ENCODE measurements around the gene OR51I2. TPM values are rescaled to one million over a fixed set of nuclear protein-coding genes. Genes with fewer than 3 reads are reported as not detected.

OR51I2 gene
- polyA plus RNA-seq, 1 donor, result not detected

DNA sequence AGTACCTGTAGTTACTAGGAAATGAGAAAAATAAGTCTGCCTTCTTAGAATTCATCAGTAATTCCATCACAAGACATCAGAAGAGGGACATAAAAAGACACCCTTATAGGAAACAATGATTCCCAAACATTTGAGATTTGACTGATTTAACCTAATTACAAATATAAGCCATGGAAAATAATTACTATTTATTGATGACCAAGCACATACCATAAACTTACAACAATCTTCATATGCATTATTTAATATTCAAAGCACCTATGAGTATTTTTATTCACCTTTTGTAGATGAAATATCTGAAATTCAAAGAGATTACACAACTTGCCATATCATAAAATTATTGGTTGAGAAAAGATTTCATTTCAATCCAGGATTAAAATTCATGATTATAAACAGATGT lies 24.8 kb downstream of the OR51I2 start:
- no peak for DNase-seq
- H3K27me3 ChIP-seq (ENCODE audit: control insufficient read depth, insufficient read depth, low read length), result no peaks in the 10 kb centered on the region
- no peaks in the 10 kb centered on the region for H3K9me3 ChIP-seq (ENCODE audit: control insufficient read depth, low read depth, low read length)
- no peak overlapping the region for H3K4me3 ChIP-seq (ENCODE audit: low read length)
- no peaks in the 10 kb centered on the region for H3K36me3 ChIP-seq (ENCODE audit: control insufficient read depth, insufficient read depth, low read length)
- H3K4me1 ChIP-seq (ENCODE audit: control insufficient read depth, insufficient read depth, low read length), result no peaks in the 10 kb centered on the region
- H3K27ac ChIP-seq (ENCODE audit: low read length), result no peak overlapping the region

DNA sequence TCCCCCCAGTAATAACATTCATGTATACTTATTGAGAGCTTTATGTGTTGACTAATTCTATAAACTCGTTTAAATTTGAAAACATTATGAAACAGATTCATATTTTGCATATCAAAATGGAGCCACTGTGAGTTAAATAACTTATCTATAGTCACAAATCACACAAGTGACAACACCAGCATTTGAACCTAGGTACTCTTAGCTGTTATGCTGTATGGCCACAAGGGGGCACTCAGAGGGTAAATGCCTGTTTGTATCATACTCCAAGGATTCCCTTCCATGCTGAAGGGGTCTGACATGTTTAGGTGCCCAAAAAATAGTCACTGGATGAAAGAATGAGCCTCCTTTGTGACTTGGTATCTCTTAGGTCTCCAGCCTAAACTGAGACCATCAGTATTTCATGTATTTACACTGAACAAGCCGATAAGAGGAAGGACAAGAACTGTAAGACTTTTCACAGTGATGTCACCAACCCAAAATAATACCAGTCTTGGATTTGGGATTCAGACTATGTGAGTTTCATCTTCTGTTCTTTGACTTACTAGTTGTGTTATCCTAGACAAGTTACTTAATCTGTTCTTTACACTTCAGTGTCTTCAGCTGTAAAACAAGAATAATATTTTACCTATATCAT lies 27.2 kb downstream of the OR51I2 start:
- H3K27me3 ChIP-seq (ENCODE audit: control insufficient read depth, insufficient read depth, low read length), result no peaks in the 10 kb centered on the region
- no peak overlapping the region for H3K4me3 ChIP-seq (ENCODE audit: low read length)
- no peaks in the 10 kb centered on the region for H3K36me3 ChIP-seq (ENCODE audit: control insufficient read depth, insufficient read depth, low read length)
- H3K9me3 ChIP-seq (ENCODE audit: control insufficient read depth, low read depth, low read length), result no peaks in the 10 kb centered on the region
- WGBS (ENCODE audit: insufficient coverage, low lambda C conversion rate), result no CpG with 5 or more reads among the region's 2 CpGs
- no peaks in the 10 kb centered on the region for H3K4me1 ChIP-seq (ENCODE audit: control insufficient read depth, insufficient read depth, low read length)
- H3K27ac ChIP-seq (ENCODE audit: low read length), result no peak overlapping the region
- peak; percentile 11 to 14 for DNase-seq

DNA sequence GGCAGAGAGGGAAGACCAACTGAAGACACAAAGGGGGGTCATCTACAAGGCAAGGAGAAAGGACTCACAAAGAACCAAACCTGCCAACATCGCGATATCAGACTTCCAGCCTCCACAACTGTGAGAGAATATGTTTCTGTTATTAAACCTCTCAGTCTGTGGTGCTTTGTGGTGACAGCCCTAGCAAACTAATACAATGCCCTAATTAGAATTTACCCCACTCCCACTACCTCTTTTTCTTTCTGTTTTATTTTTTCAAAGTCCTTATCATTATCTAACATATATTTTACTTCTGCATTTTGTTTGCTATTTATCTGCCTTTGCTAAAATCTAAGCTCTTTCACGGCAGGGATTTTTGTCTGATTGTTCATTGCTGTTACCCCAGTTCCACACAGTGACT lies 36.9 kb downstream of the OR51I2 start:
- no peak for DNase-seq
- no peaks in the 10 kb centered on the region for H3K27me3 ChIP-seq (ENCODE audit: control insufficient read depth, insufficient read depth, low read length)
- no peak overlapping the region for H3K27ac ChIP-seq (ENCODE audit: low read length)
- H3K4me1 ChIP-seq (ENCODE audit: control insufficient read depth, insufficient read depth, low read length), result no peaks in the 10 kb centered on the region
- H3K4me3 ChIP-seq (ENCODE audit: low read length), result no peak overlapping the region
- no peaks in the 10 kb centered on the region for H3K9me3 ChIP-seq (ENCODE audit: control insufficient read depth, low read depth, low read length)
- 73% methylated on average over 3 of the region's 3 CpGs for WGBS (ENCODE audit: insufficient coverage, low lambda C conversion rate)
- H3K36me3 ChIP-seq (ENCODE audit: control insufficient read depth, insufficient read depth, low read length), result no peaks in the 10 kb centered on the region

DNA sequence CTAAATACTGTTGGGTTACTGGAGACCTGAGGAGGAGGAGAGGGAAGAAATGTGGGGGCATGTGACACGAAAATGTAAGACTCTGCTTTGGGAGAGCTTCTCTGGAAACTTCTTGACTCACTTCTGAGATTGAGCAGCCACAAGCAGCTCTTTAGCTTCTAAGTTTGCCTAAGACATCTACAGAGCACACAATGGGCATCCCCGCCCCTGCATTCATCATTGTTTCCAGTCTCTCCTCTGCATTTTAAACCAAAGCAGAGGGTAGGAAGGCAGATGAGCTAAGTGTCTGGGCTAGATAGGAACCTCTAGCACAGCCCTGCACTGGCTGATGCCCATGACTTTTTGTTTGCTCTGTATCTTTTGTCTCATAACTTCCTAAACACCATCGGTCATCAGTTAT lies 37.3 kb downstream of the OR51I2 start:
- Histone ChIP-seq H3K4me1 (ENCODE audit: control insufficient read depth, insufficient read depth, low read length) (no peaks in the 10 kb centered on the region), H3K36me3 (ENCODE audit: control insufficient read depth, insufficient read depth, low read length) (no peaks in the 10 kb centered on the region), H3K9me3 (ENCODE audit: control insufficient read depth, low read depth, low read length) (no peaks in the 10 kb centered on the region), H3K4me3 (ENCODE audit: low read length) (no peak overlapping the region), H3K27ac (ENCODE audit: low read length) (no peak overlapping the region), H3K27me3 (ENCODE audit: control insufficient read depth, insufficient read depth, low read length) (no peaks in the 10 kb centered on the region)
- no CpG with 5 or more reads among the region's 3 CpGs for WGBS (ENCODE audit: insufficient coverage, low lambda C conversion rate)
- no peak for DNase-seq

DNA sequence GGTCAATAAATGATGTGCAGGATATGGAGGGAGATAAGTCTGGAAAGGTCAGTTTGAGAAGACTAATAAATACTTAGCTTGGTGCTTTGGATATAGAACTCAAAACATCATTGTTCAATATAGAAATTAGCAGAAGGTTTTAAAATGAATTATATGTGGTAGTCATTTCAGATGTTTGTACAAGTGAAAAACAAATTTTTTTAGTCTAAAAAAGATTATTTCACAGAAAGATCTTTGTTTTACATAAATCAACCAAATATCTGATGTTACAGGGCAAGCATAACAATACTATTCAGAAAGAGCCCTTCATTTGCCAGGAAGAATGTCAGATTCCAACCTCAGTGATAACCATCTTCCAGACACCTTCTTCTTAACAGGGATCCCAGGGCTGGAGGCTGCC lies 39.3 kb downstream of the OR51I2 start, which contains the start of gene OR52D1:
OR52D1 (plus strand) TSS at position 301 of the 400 bp plus-strand sequence; CDS start at position 323, 22 bp downstream.
- no peaks in the 10 kb centered on the region for H3K27me3 ChIP-seq (ENCODE audit: control insufficient read depth, insufficient read depth, low read length)
- no peaks in the 10 kb centered on the region for H3K9me3 ChIP-seq (ENCODE audit: control insufficient read depth, low read depth, low read length)
- no peaks in the 10 kb centered on the region for H3K4me1 ChIP-seq (ENCODE audit: control insufficient read depth, insufficient read depth, low read length)
- no peaks in the 10 kb centered on the region for H3K36me3 ChIP-seq (ENCODE audit: control insufficient read depth, insufficient read depth, low read length)
- no peak within 1 kb of the TSS for H3K27ac ChIP-seq (ENCODE audit: low read length)
- no peak for DNase-seq
- no peak within 1 kb of the TSS for H3K4me3 ChIP-seq (ENCODE audit: low read length)

DNA sequence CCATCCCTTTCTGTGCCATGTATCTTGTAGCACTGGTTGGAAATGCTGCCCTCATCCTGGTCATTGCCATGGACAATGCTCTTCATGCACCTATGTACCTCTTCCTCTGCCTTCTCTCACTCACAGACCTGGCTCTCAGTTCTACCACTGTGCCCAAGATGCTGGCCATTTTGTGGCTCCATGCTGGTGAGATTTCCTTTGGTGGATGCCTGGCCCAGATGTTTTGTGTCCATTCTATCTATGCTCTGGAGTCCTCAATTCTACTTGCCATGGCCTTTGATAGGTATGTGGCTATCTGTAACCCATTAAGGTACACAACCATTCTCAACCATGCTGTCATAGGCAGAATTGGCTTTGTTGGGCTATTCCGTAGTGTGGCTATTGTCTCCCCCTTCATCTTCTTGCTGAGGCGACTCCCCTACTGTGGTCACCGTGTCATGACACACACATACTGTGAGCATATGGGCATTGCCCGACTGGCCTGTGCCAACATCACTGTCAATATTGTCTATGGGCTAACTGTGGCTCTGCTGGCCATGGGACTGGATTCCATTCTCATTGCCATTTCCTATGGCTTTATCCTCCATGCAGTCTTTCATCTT lies 39.8 kb downstream of the OR51I2 start:
- Histone ChIP-seq H3K27ac (ENCODE audit: low read length) (no peak overlapping the region), H3K36me3 (ENCODE audit: control insufficient read depth, insufficient read depth, low read length) (no peaks in the 10 kb centered on the region), H3K4me3 (ENCODE audit: low read length) (no peak overlapping the region), H3K27me3 (ENCODE audit: control insufficient read depth, insufficient read depth, low read length) (no peaks in the 10 kb centered on the region), H3K9me3 (ENCODE audit: control insufficient read depth, low read depth, low read length) (no peaks in the 10 kb centered on the region), H3K4me1 (ENCODE audit: control insufficient read depth, insufficient read depth, low read length) (no peaks in the 10 kb centered on the region)
- no CpG with 5 or more reads among the region's 4 CpGs for WGBS (ENCODE audit: insufficient coverage, low lambda C conversion rate)
- DNase-seq, result no peak

DNA sequence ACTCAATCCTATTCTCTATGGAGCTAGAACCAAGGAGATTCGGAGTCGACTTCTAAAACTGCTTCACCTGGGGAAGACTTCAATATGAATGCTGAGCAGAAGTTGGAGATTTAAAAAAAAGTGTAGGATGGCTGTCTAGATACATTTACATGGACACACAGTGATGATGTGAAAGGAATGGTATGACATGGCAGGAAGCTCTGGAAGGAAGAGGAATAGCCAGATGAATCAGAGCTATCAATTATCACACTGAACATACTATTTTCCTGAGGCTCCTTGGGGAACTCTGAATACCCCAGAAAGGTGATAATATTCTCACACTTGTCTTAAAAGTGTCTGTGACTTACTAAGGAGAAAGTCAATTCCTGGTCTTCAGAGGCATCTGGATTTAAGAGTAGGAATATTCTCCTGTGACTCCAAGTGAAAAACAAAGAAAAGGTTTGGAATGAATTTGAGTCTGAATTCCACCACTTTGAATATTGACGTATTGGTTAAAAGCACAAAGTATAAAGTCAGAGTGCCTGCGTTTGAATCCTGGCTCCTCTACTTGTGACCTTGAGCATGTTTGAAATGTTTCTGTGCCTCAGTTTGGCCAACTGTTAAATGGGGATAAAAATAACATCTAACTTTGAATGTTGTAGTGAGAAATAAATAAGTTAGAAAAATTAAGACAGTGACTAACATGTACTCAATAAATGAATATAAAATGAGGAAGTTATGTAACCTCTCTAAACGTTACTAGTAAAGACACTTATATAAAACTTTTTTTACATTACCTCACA lies 40.6 kb downstream of the OR51I2 start:
- 67% methylated on average over 3 of the region's 5 CpGs for WGBS (ENCODE audit: insufficient coverage, low lambda C conversion rate)
- no peaks in the 10 kb centered on the region for H3K4me1 ChIP-seq (ENCODE audit: control insufficient read depth, insufficient read depth, low read length)
- no peak overlapping the region for H3K27ac ChIP-seq (ENCODE audit: low read length)
- H3K4me3 ChIP-seq (ENCODE audit: low read length), result no peak overlapping the region
- no peak for DNase-seq
- H3K9me3 ChIP-seq (ENCODE audit: control insufficient read depth, low read depth, low read length), result no peaks in the 10 kb centered on the region
- H3K27me3 ChIP-seq (ENCODE audit: control insufficient read depth, insufficient read depth, low read length), result no peaks in the 10 kb centered on the region
- H3K36me3 ChIP-seq (ENCODE audit: control insufficient read depth, insufficient read depth, low read length), result no peaks in the 10 kb centered on the region

DNA sequence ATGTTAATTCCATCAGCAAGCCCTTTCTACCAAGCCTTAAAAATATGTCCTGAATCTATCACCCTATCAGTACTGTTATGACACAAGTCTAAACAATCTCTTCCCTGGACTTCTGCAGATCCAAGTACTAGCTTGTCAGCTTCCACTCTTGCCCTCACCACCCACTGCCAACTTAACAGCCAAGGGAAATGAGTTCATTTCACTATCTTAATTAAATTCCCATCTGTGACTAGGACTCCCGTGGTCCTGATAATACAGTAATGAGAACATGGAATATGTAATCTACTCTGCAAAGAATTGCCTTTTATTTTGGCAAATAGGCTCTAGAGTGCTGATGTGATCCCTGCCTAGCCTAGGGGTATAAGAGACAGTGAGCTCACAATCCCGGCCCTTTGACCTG lies 50.5 kb downstream of the OR51I2 start:
- no CpG with 5 or more reads among the region's 2 CpGs for WGBS (ENCODE audit: insufficient coverage, low lambda C conversion rate)
- DNase-seq, result no peak
- no peak overlapping the region for H3K27ac ChIP-seq (ENCODE audit: low read length)
- H3K9me3 ChIP-seq (ENCODE audit: control insufficient read depth, low read depth, low read length), result no peaks in the 10 kb centered on the region
- no peaks in the 10 kb centered on the region for H3K27me3 ChIP-seq (ENCODE audit: control insufficient read depth, insufficient read depth, low read length)
- H3K36me3 ChIP-seq (ENCODE audit: control insufficient read depth, insufficient read depth, low read length), result no peaks in the 10 kb centered on the region
- H3K4me1 ChIP-seq (ENCODE audit: control insufficient read depth, insufficient read depth, low read length), result no peaks in the 10 kb centered on the region
- H3K4me3 ChIP-seq (ENCODE audit: low read length), result no peak overlapping the region

DNA sequence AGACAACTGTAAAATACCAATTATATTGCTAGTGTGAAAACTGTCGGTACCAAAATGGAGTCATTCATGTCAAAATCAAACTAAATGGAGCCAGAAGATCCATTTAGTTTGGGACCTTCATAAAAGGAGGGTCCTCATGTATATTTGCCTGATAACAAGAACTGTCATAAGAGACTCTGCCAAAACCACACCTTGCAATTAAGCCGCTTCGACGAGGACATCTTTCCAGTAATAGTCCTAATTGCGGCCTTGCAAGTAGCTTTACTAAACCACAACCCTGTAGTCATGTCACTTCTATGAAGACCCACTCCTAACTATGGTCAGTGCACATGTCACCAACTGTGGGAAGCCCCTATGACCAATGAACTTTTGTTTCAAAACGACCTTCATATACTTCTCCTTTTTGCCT lies 51.3 kb downstream of the OR51I2 start:
- DNase-seq, result no peak
- no peak overlapping the region for H3K27ac ChIP-seq (ENCODE audit: low read length)
- H3K4me1 ChIP-seq (ENCODE audit: control insufficient read depth, insufficient read depth, low read length), result no peaks in the 10 kb centered on the region
- H3K36me3 ChIP-seq (ENCODE audit: control insufficient read depth, insufficient read depth, low read length), result no peaks in the 10 kb centered on the region
- WGBS (ENCODE audit: insufficient coverage, low lambda C conversion rate), result 86% methylated on average over 1 of the region's 6 CpGs
- H3K27me3 ChIP-seq (ENCODE audit: control insufficient read depth, insufficient read depth, low read length), result no peaks in the 10 kb centered on the region
- no peak overlapping the region for H3K4me3 ChIP-seq (ENCODE audit: low read length)
- no peaks in the 10 kb centered on the region for H3K9me3 ChIP-seq (ENCODE audit: control insufficient read depth, low read depth, low read length)

DNA sequence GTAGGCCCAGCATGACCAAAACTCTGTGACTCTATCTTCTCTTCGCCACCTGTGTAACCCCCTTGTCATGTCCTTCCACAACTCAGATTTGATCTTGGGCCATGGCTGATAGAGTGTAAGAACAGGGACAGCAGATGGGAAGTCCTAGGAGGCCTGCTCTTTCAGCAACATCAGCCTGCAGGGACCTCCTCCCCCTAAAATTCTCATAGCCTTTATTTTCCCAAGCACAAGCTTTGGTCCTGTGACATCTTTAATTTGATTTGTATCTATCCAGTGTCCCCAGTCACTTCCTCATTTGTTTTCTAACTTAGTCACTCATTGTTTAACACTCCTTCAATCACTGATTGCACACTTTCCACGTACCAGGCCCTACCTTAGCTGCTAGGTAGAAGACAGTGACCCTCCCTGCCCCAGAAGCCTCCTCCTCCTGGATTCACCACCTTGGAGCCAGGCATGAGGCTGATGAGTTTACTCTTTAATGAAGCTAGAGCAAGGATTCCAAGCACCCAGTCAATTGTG lies 55.3 kb downstream of the OR51I2 start:
- no peaks in the 10 kb centered on the region for H3K9me3 ChIP-seq (ENCODE audit: control insufficient read depth, low read depth, low read length)
- H3K4me3 ChIP-seq (ENCODE audit: low read length), result no peak overlapping the region
- no peak for DNase-seq
- H3K36me3 ChIP-seq (ENCODE audit: control insufficient read depth, insufficient read depth, low read length), result no peaks in the 10 kb centered on the region
- H3K4me1 ChIP-seq (ENCODE audit: control insufficient read depth, insufficient read depth, low read length), result no peaks in the 10 kb centered on the region
- no peak overlapping the region for H3K27ac ChIP-seq (ENCODE audit: low read length)
- H3K27me3 ChIP-seq (ENCODE audit: control insufficient read depth, insufficient read depth, low read length), result no peaks in the 10 kb centered on the region
- WGBS (ENCODE audit: insufficient coverage, low lambda C conversion rate), result no CpG with 5 or more reads among the region's 2 CpGs

Data from large intestine (tissue), 3 donors.